SK-N-SH (cell line): Measurements from ENCODE around the gene APBA3. TPM values are rescaled to one million over a fixed set of nuclear protein-coding genes. Genes with fewer than 3 reads are reported as not detected.

Source experiments
- CTCF ChIA-PET: fragments of 300-600, 350-600 bp; formaldehyde crosslinking; extraction: SDS; loops from one replicate; lab custom pipeline; 2021; lab: Yijun Ruan, JAX
- POLR2A ChIA-PET: fragments of 350-600 bp; sonication (Branson Sonifier 250); formaldehyde crosslinking; extraction: SDS; loops from one replicate; lab custom pipeline; 2020; ENCODE audit warnings: antibody characterized with exemption, inconsistent platforms; lab: Yijun Ruan, JAX
- DNase-seq: peaks from one replicate; pipeline ENCODE4 v3.0.0; 2012
- H2AFZ ChIP-seq: fragments of 200-600 bp; sonication (generic); 2 replicates; pipeline ENCODE4 v1.8.1; 2016; ENCODE audit warnings: antibody characterized with exemption, mild to moderate bottlenecking, low read depth
- H3F3A ChIP-seq: fragments of 200-600 bp; sonication (generic); replicated peaks from 2 replicates; pipeline ENCODE3; 2016; ENCODE audit warnings: antibody characterized with exemption, mild to moderate bottlenecking; ENCODE audit not compliant: insufficient read depth
- H3K27ac ChIP-seq, 2 experiments: fragments of 200-500 bp in 1 of 2; fragments of 200-600 bp in 1 of 2; sonication (Bioruptor generic) in 1 of 2; sonication (generic), shearing (Covaris generic) in 1 of 2; 2 replicates each; pipeline versions ENCODE4 v1.5.1 to v1.6.1; 2014 to 2016; ENCODE audit warnings: low read depth in 2 of 2, inconsistent platforms in 1 of 2, low read length in 1 of 2, mild to moderate bottlenecking in 1 of 2, mixed read lengths in 1 of 2
- H3K27me3 ChIP-seq: fragments of 200-600 bp; sonication (generic), shearing (Covaris generic); 2 replicates; pipeline ENCODE4 v1.6.1; 2016; ENCODE audit warnings: mixed run types; ENCODE audit not compliant: insufficient read depth
- H3K36me3 ChIP-seq, 2 experiments: fragments of 200-500 bp in 1 of 2; fragments of 200-600 bp in 1 of 2; sonication (Bioruptor generic) in 1 of 2; sonication (generic) in 1 of 2; replicated peaks in 1 of 2; 2 replicates each; pipeline versions ENCODE3 to v1.5.1; 2014 to 2016; ENCODE audit warnings: low read length in 1 of 2, mild to moderate bottlenecking in 1 of 2; ENCODE audit not compliant: insufficient read depth in 2 of 2, control insufficient read depth in 1 of 2
- H3K4me1 ChIP-seq, 2 experiments: fragments of 200-500 bp in 1 of 2; fragments of 200-600 bp in 1 of 2; sonication (Bioruptor generic) in 1 of 2; sonication (generic), shearing (Covaris generic) in 1 of 2; 2 replicates each; pipeline versions ENCODE4 v1.5.1 to v1.6.1; 2014 to 2016; ENCODE audit warnings: low read depth in 1 of 2, low read length in 1 of 2, mixed run types in 1 of 2; ENCODE audit not compliant: insufficient read depth in 2 of 2, control insufficient read depth in 1 of 2
- H3K4me2 ChIP-seq: fragments of 200-600 bp; sonication (generic), shearing (Covaris generic); 2 replicates; pipeline ENCODE4 v1.6.1; 2017; ENCODE audit warnings: mixed run types
- H3K4me3 ChIP-seq, 2 experiments: fragments of 200-500 bp in 1 of 2; fragments of 200-600 bp in 1 of 2; sonication (Bioruptor generic) in 1 of 2; sonication (generic), shearing (Covaris generic) in 1 of 2; 2 replicates each; pipeline versions ENCODE4 v1.5.1 to v1.8.1; 2014 to 2016; ENCODE audit warnings: low read depth in 2 of 2, inconsistent platforms in 1 of 2, low read length in 1 of 2, mild to moderate bottlenecking in 1 of 2, mixed read lengths in 1 of 2, moderate library complexity in 1 of 2
- H3K79me2 ChIP-seq: fragments of 200-600 bp; sonication (generic); 2 replicates; pipeline ENCODE4 v1.8.1; 2017; ENCODE audit warnings: mild to moderate bottlenecking; ENCODE audit not compliant: insufficient read depth
- H3K9ac ChIP-seq: fragments of 200-600 bp; sonication (generic); 2 replicates; pipeline ENCODE4 v1.6.1; 2017; ENCODE audit warnings: mixed run types
- H3K9me2 ChIP-seq: fragments of 200-600 bp; sonication (generic); 2 replicates; pipeline ENCODE4 v1.6.1; 2017; ENCODE audit warnings: mixed run types
- H3K9me3 ChIP-seq: fragments of 200-600 bp; sonication (generic); 2 replicates; pipeline ENCODE4 v1.6.1; 2017; ENCODE audit warnings: mixed run types, mild to moderate bottlenecking, moderate library complexity
- H4K20me1 ChIP-seq: fragments of 200-600 bp; sonication (generic); 2 replicates; pipeline ENCODE4 v1.6.1; 2017; ENCODE audit warnings: mild to moderate bottlenecking, mixed run types; ENCODE audit not compliant: insufficient read depth
- CHD2 ChIP-seq: fragments of 150-350 bp; IDR thresholded peaks from 2 replicates; pipeline ENCODE4 v1.6.1; 2018; ENCODE audit warnings: low read length; ENCODE audit not compliant: partially characterized antibody
- EZH2phosphoT487 ChIP-seq: fragments of 200-600 bp; sonication (generic); IDR thresholded peaks from 2 replicates; pipeline ENCODE4 v1.6.1; 2017; ENCODE audit warnings: low read depth, mixed run types, mild to moderate bottlenecking, antibody characterized with exemption, moderate library complexity, borderline replicate concordance
- FOXM1 ChIP-seq: IDR thresholded peaks from 2 replicates; pipeline ENCODE4 v1.4.0; 2012; ENCODE audit warnings: low read depth, mild to moderate bottlenecking
- GATA2 ChIP-seq: sonication (generic); formaldehyde crosslinking; IDR thresholded peaks from 2 replicates; pipeline ENCODE4 v1.5.0; 2020; ENCODE audit warnings: mild to moderate bottlenecking, missing genetic modification reagents
- MEF2A ChIP-seq: IDR thresholded peaks from 2 replicates; pipeline ENCODE4 v1.4.0; 2012; ENCODE audit warnings: low read depth, borderline replicate concordance
- RCOR1 ChIP-seq: fragments of 150-350 bp; IDR thresholded peaks from 2 replicates; pipeline ENCODE4 v1.6.1; 2017; ENCODE audit warnings: antibody characterized with exemption, low read length
- RXRA ChIP-seq: IDR thresholded peaks from 2 replicates; pipeline ENCODE4 v1.4.0; 2012; ENCODE audit warnings: low read depth, mild to moderate bottlenecking, borderline replicate concordance
- SIN3A ChIP-seq: IDR thresholded peaks from 2 replicates; pipeline ENCODE4 v1.6.1; 2012; ENCODE audit warnings: low read depth, mild to moderate bottlenecking, low read length, moderate library complexity, borderline replicate concordance
- SMC3 ChIP-seq: IDR thresholded peaks from 2 replicates; pipeline ENCODE4 v1.6.1; 2012; ENCODE audit warnings: low read depth, low read length, improper control_type of control experiment
- TCF12 ChIP-seq: IDR thresholded peaks from 2 replicates; pipeline ENCODE4 v1.4.0; 2012
- YY1 ChIP-seq: IDR thresholded peaks from 2 replicates; pipeline ENCODE4 v1.4.0; 2012; ENCODE audit warnings: low read depth, mild to moderate bottlenecking
- WGBS: methylation state at CpG from one replicate; pipeline ENCODE4 v1.1.6; 2017; ENCODE audit warnings: low lambda C conversion rate; 5-methylcytosine and 5-hydroxymethylcytosine counted together
- polyA plus RNA-seq, 3 experiments: library from polyadenylated mRNA; depleted of rRNA; stranded (reverse); fragments of >200 nt; gene quantifications; 2 replicates each; pipeline ENCODE4 v1.2.3, GENCODE V29; 2012
- TF ChIP-seq, protein P1 (sequence below): fragments of 150-350 bp; IDR thresholded peaks from 2 replicates; pipeline ENCODE4 v1.6.1; 2016; ENCODE audit warnings: mild to moderate bottlenecking, low read depth, low read length
- TF ChIP-seq, protein P2 (sequence below): fragments of 150-350 bp; IDR thresholded peaks from 2 replicates; pipeline ENCODE4 v1.6.1; 2017; ENCODE audit warnings: antibody characterized with exemption, low read length, low read depth, borderline replicate concordance
- TF ChIP-seq, protein P3 (sequence below): IDR thresholded peaks from 2 replicates; pipeline ENCODE4 v1.4.0; 2012; ENCODE audit warnings: low read depth

APBA3 gene
- polyA plus RNA-seq, 1 of the 3 experiments (the other 2 are of a cell fraction): 10.6 TPM

DNA sequence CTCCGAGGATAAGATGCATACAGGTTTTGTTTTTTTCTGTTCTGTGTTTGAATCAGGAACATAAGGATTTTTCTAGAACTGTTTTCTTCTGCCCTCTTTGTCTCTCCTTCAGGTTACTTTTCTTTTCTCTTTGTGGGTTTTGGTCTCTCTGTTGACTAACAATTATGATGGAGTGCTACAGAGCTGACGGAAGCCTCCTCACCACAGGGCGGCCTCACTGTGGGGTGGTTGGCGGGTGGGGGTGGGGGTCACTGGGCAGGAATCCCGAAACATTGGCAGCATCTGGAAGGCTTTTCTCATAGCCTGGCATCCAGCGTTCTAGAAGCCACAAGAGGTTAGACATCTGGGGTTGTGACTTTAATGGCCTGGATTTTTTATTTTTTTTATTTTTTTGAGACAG is 36.6 kb upstream of the APBA3 start:
- Histone ChIP-seq H3K27me3 (peaks cover 23% of the 10 kb centered on the region; the same call in 1 of the 2 replicates), H3K4me3 (no peak overlapping the region), H3F3A (no peaks in the 10 kb centered on the region), H4K20me1 (no peaks in the 10 kb centered on the region)
- no peak for DNase-seq
- WGBS: 55% methylated on average over 6 of the region's 6 CpGs
- POLR2A ChIA-PET: no interaction called here
- TF ChIP-seq, protein P1, sequence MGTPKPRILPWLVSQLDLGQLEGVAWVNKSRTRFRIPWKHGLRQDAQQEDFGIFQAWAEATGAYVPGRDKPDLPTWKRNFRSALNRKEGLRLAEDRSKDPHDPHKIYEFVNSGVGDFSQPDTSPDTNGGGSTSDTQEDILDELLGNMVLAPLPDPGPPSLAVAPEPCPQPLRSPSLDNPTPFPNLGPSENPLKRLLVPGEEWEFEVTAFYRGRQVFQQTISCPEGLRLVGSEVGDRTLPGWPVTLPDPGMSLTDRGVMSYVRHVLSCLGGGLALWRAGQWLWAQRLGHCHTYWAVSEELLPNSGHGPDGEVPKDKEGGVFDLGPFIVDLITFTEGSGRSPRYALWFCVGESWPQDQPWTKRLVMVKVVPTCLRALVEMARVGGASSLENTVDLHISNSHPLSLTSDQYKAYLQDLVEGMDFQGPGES: no peak
- TF ChIP-seq MEF2A (no peak), EZH2phosphoT487 (no peak), SIN3A (no peak), RCOR1 (no peak), YY1 (no peak), SMC3 (no peak), FOXM1 (no peak), CHD2 (no peak)
- TF ChIP-seq, all 33 proteins: peak for 0
- CTCF ChIA-PET: interaction anchor here (1.2 kb wide), 1 partner anchor 24 kb away, joined by 5 read pairs; no protein-coding TSS in a partner anchor
- peaks cover 0 to 2% of the 10 kb centered on the region in 2 experiments; a peak in 1 of 4 replicates for H3K4me1 ChIP-seq
- H3K9me3 ChIP-seq: no peaks in the 10 kb centered on the region
- no peak overlapping the region for H3K9ac ChIP-seq
- H2AFZ ChIP-seq: no peak overlapping the region
- no peaks in the 10 kb centered on the region for H3K36me3 ChIP-seq
- H3K27ac ChIP-seq: no peak overlapping the region
- no peaks in the 10 kb centered on the region for H3K79me2 ChIP-seq
- H3K9me2 ChIP-seq: no peaks in the 10 kb centered on the region
- no peak overlapping the region for H3K4me2 ChIP-seq

DNA sequence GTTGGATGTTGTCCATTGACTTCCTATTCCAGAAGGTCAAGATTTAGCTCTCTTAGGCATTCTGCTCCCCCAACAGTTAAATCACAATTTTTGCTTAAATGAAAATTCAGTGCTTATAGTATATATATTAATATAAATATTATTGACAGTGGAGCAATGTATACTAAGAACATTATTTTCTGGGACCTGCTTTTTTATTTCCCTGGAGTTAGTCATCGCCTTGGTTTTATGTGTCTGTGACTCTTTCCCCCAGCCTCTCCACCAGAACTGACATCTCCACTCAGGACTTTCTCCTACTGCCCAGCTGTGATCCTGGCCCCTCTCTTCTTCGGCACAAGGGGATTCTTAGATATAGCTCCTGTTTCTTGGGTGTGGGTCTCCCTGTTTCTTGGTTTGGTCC is 34.9 kb upstream of the APBA3 start:
- Histone ChIP-seq H4K20me1 (no peaks in the 10 kb centered on the region), H2AFZ (no peak overlapping the region), H3K4me2 (no peak overlapping the region), H3F3A (no peaks in the 10 kb centered on the region), H3K27me3 (peaks cover 13% of the 10 kb centered on the region; the same call in 1 of the 2 replicates), H3K36me3 (no peaks in the 10 kb centered on the region), H3K4me1 (peaks cover 0 to 2% of the 10 kb centered on the region in 2 experiments; a peak in 1 of 4 replicates), H3K9me3 (no peaks in the 10 kb centered on the region)
- 33% methylated on average over 2 of the region's 2 CpGs for WGBS
- DNase-seq: no peak
- TF ChIP-seq TCF12 (no peak), CHD2 (no peak), GATA2 (CRISPR knock-in tag) (no peak), RXRA (no peak)
- TF ChIP-seq, protein P2, sequence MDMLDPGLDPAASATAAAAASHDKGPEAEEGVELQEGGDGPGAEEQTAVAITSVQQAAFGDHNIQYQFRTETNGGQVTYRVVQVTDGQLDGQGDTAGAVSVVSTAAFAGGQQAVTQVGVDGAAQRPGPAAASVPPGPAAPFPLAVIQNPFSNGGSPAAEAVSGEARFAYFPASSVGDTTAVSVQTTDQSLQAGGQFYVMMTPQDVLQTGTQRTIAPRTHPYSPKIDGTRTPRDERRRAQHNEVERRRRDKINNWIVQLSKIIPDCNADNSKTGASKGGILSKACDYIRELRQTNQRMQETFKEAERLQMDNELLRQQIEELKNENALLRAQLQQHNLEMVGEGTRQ: no peak
- TF ChIP-seq, protein P3, sequence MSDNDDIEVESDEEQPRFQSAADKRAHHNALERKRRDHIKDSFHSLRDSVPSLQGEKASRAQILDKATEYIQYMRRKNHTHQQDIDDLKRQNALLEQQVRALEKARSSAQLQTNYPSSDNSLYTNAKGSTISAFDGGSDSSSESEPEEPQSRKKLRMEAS: no peak
- TF ChIP-seq, all 33 proteins: peak for 0
- Histone ChIP-seq H3K27ac (no peak overlapping the region), H3K79me2 (no peaks in the 10 kb centered on the region), H3K9ac (no peak overlapping the region), H3K9me2 (no peaks in the 10 kb centered on the region), H3K4me3 (no peak overlapping the region)
- CTCF ChIA-PET: interaction anchor here (1.0 to 1.2 kb wide), 2 partner anchors 12 to 26 kb away, joined by 3 to 5 read pairs; no protein-coding TSS in a partner anchor
- POLR2A ChIA-PET: interaction anchor here (0.6 kb wide), 1 partner anchor 846 kb away, joined by 3 read pairs; no protein-coding TSS in a partner anchor
